ENCODE results near the gene CCDC88C.

Gene CCDC88C

DNA sequence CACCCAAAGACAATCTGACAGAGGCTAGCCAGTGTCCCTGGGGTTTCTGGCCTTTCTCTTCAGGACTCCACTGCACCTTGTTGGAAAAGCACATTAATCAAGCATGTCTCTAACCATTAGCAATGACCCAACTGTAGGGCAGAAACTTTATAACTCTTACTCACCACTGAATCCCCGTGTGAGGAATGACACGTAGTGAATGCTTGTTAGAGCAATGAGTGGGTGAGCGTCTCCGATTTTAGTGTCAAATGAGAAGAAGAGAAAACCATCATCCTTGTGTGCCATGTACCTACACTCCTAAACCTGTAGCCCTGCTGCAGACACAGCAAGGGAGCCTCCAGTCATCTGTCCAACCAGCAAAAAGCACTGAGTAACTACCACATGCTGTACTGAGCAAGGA is 116.7 kb downstream of the CCDC88C start:
- H3K27ac ChIP-seq (ENCODE audit: low read depth, low read length): no peak overlapping the region
- no peaks in the 10 kb centered on the region for H3K27me3 ChIP-seq (ENCODE audit: insufficient read depth, low read length)
- no peaks in the 10 kb centered on the region for H3K79me2 ChIP-seq (ENCODE audit: control insufficient read depth, insufficient read depth, low read length, unreplicated experiment)
- H3K4me1 ChIP-seq (ENCODE audit: control insufficient read depth, insufficient read depth, low read length, unreplicated experiment): no peaks in the 10 kb centered on the region
- H3K36me3 ChIP-seq (ENCODE audit: insufficient read depth, low read length): no peaks in the 10 kb centered on the region
- no peak overlapping the region for H3K4me3 ChIP-seq (ENCODE audit: low read depth, low read length)
- H2AFZ ChIP-seq (ENCODE audit: low read length, unreplicated experiment): no peak overlapping the region

GRCh38 chr14:91300283-91300895 is 117.2 kb downstream of the CCDC88C start:
- Histone ChIP-seq H3K4me1 (ENCODE audit: control insufficient read depth, insufficient read depth, low read length, unreplicated experiment) (no peaks in the 10 kb centered on the region), H3K27me3 (ENCODE audit: insufficient read depth, low read length) (no peaks in the 10 kb centered on the region), H2AFZ (ENCODE audit: low read length, unreplicated experiment) (no peak overlapping the region), H3K79me2 (ENCODE audit: control insufficient read depth, insufficient read depth, low read length, unreplicated experiment) (no peaks in the 10 kb centered on the region), H3K27ac (ENCODE audit: low read depth, low read length) (no peak overlapping the region), H3K36me3 (ENCODE audit: insufficient read depth, low read length) (no peaks in the 10 kb centered on the region), H3K4me3 (ENCODE audit: low read depth, low read length) (no peak overlapping the region)

- Histone ChIP-seq H3K4me3 (ENCODE audit: low read depth, low read length) (no peak overlapping the region), H3K4me1 (ENCODE audit: control insufficient read depth, insufficient read depth, low read length, unreplicated experiment) (no peaks in the 10 kb centered on the region), H2AFZ (ENCODE audit: low read length, unreplicated experiment) (no peak overlapping the region), H3K36me3 (ENCODE audit: insufficient read depth, low read length) (no peaks in the 10 kb centered on the region), H3K79me2 (ENCODE audit: control insufficient read depth, insufficient read depth, low read length, unreplicated experiment) (no peaks in the 10 kb centered on the region), H3K27ac (ENCODE audit: low read depth, low read length) (no peak overlapping the region), H3K27me3 (ENCODE audit: insufficient read depth, low read length) (no peaks in the 10 kb centered on the region)
Observed at GRCh38 chr14:91299121-91300115, 118.2 kb downstream of the CCDC88C start.

GRCh38 chr14:91298576-91298975 is 119.0 kb downstream of the CCDC88C start:
- Histone ChIP-seq H3K79me2 (ENCODE audit: control insufficient read depth, insufficient read depth, low read length, unreplicated experiment) (no peaks in the 10 kb centered on the region), H3K27me3 (ENCODE audit: insufficient read depth, low read length) (no peaks in the 10 kb centered on the region), H3K36me3 (ENCODE audit: insufficient read depth, low read length) (no peaks in the 10 kb centered on the region), H3K4me3 (ENCODE audit: low read depth, low read length) (no peak overlapping the region), H2AFZ (ENCODE audit: low read length, unreplicated experiment) (no peak overlapping the region), H3K27ac (ENCODE audit: low read depth, low read length) (no peak overlapping the region), H3K4me1 (ENCODE audit: control insufficient read depth, insufficient read depth, low read length, unreplicated experiment) (no peaks in the 10 kb centered on the region)

- Histone ChIP-seq H3K4me1 (ENCODE audit: control insufficient read depth, insufficient read depth, low read length, unreplicated experiment) (no peaks in the 10 kb centered on the region), H3K27me3 (ENCODE audit: insufficient read depth, low read length) (no peaks in the 10 kb centered on the region), H3K79me2 (ENCODE audit: control insufficient read depth, insufficient read depth, low read length, unreplicated experiment) (no peaks in the 10 kb centered on the region), H3K4me3 (ENCODE audit: low read depth, low read length) (no peak overlapping the region), H3K27ac (ENCODE audit: low read depth, low read length) (no peak overlapping the region), H2AFZ (ENCODE audit: low read length, unreplicated experiment) (no peak overlapping the region), H3K36me3 (ENCODE audit: insufficient read depth, low read length) (no peaks in the 10 kb centered on the region)
Observed at GRCh38 chr14:91297081-91297711, 120.4 kb downstream of the CCDC88C start.

- Histone ChIP-seq H3K4me3 (ENCODE audit: low read depth, low read length) (no peak overlapping the region), H3K4me1 (ENCODE audit: control insufficient read depth, insufficient read depth, low read length, unreplicated experiment) (no peaks in the 10 kb centered on the region), H3K27ac (ENCODE audit: low read depth, low read length) (no peak overlapping the region), H2AFZ (ENCODE audit: low read length, unreplicated experiment) (no peak overlapping the region), H3K79me2 (ENCODE audit: control insufficient read depth, insufficient read depth, low read length, unreplicated experiment) (no peaks in the 10 kb centered on the region), H3K27me3 (ENCODE audit: insufficient read depth, low read length) (no peaks in the 10 kb centered on the region), H3K36me3 (ENCODE audit: insufficient read depth, low read length) (no peaks in the 10 kb centered on the region)
Observed at GRCh38 chr14:91295851-91296796, 121.5 kb downstream of the CCDC88C start.

DNA sequence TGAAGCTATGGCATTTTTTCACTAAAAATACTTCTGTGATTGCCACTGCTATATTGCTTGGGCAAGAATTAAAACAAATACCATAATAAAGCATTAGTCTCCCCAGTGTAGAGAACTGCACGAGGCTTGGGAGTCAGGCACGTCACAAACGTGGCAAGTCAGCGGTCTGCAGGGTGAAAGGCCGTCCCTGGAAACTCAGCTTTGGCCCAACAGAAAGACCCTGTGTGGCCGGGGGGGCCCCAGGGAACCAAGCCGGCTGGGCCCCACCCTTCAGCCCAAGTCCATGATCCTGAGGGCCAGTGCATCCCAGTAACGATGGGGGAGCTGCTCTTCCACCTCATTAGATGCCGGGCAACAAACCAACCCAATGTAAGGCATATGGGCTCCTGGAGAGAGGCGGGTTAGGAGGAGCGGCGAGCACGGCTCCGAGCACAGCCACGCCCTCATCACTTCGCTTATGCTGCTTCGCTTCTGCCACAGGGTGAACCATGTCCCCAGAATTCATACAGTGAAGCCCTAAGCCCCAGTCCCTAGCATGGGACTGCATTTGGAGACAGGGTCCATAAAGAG is 122.3 kb downstream of the CCDC88C start:
- Histone ChIP-seq H3K27me3 (ENCODE audit: insufficient read depth, low read length) (no peaks in the 10 kb centered on the region), H3K27ac (ENCODE audit: low read depth, low read length) (no peak overlapping the region), H3K4me1 (ENCODE audit: control insufficient read depth, insufficient read depth, low read length, unreplicated experiment) (no peaks in the 10 kb centered on the region), H3K4me3 (ENCODE audit: low read depth, low read length) (no peak overlapping the region), H3K36me3 (ENCODE audit: insufficient read depth, low read length) (no peaks in the 10 kb centered on the region), H3K79me2 (ENCODE audit: control insufficient read depth, insufficient read depth, low read length, unreplicated experiment) (no peaks in the 10 kb centered on the region), H2AFZ (ENCODE audit: low read length, unreplicated experiment) (no peak overlapping the region)

DNA sequence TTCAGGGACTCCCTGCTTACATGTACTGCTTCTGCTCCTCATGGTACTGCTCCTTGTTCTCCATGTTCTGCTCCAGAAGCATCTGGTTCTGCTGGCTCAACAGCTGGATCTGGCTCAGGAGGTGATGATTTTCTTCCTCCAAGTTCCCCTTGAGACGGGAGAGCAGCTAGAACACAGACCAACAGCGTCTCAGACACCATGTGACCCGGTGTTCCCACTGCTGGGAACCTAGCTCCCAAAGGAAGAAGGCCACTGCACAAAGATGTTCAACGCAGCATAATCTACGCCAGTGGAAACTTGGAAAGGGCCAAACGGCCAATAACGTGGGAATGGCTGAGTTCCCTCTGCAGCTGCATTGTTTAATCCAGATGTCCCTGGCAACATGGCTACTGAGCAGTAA is 123.5 kb downstream of the CCDC88C start:
- Histone ChIP-seq H3K4me1 (ENCODE audit: control insufficient read depth, insufficient read depth, low read length, unreplicated experiment) (no peaks in the 10 kb centered on the region), H2AFZ (ENCODE audit: low read length, unreplicated experiment) (no peak overlapping the region), H3K36me3 (ENCODE audit: insufficient read depth, low read length) (no peaks in the 10 kb centered on the region), H3K4me3 (ENCODE audit: low read depth, low read length) (no peak overlapping the region), H3K27me3 (ENCODE audit: insufficient read depth, low read length) (no peaks in the 10 kb centered on the region), H3K79me2 (ENCODE audit: control insufficient read depth, insufficient read depth, low read length, unreplicated experiment) (no peaks in the 10 kb centered on the region), H3K27ac (ENCODE audit: low read depth, low read length) (no peak overlapping the region)

- Histone ChIP-seq H3K36me3 (ENCODE audit: insufficient read depth, low read length) (no peaks in the 10 kb centered on the region), H3K4me3 (ENCODE audit: low read depth, low read length) (no peak overlapping the region), H3K27me3 (ENCODE audit: insufficient read depth, low read length) (no peaks in the 10 kb centered on the region), H3K27ac (ENCODE audit: low read depth, low read length) (no peak overlapping the region), H3K4me1 (ENCODE audit: control insufficient read depth, insufficient read depth, low read length, unreplicated experiment) (no peaks in the 10 kb centered on the region), H2AFZ (ENCODE audit: low read length, unreplicated experiment) (no peak overlapping the region), H3K79me2 (ENCODE audit: control insufficient read depth, insufficient read depth, low read length, unreplicated experiment) (no peaks in the 10 kb centered on the region)
Observed at GRCh38 chr14:91293281-91293680, 124.3 kb downstream of the CCDC88C start.

- Histone ChIP-seq H3K27me3 (ENCODE audit: insufficient read depth, low read length) (no peaks in the 10 kb centered on the region), H3K36me3 (ENCODE audit: insufficient read depth, low read length) (no peaks in the 10 kb centered on the region), H3K4me1 (ENCODE audit: control insufficient read depth, insufficient read depth, low read length, unreplicated experiment) (no peaks in the 10 kb centered on the region), H3K4me3 (ENCODE audit: low read depth, low read length) (no peak overlapping the region), H2AFZ (ENCODE audit: low read length, unreplicated experiment) (no peak overlapping the region), H3K79me2 (ENCODE audit: control insufficient read depth, insufficient read depth, low read length, unreplicated experiment) (no peaks in the 10 kb centered on the region), H3K27ac (ENCODE audit: low read depth, low read length) (no peak overlapping the region)
Observed at GRCh38 chr14:91292491-91292890, 125.1 kb downstream of the CCDC88C start.
